GM23338 (cell line): Measurements from ENCODE around the gene ABHD18. TPM values are rescaled to one million over a fixed set of nuclear protein-coding genes. Genes with fewer than 3 reads are reported as not detected.

Source experiments
- ATAC-seq: fragments of 200-7000 bp; cut with Tn5 transposase; 3 replicates; pipeline ENCODE4 v1.9.1; 2020
- DNase-seq: peaks from one replicate; pipeline ENCODE4 v3.0.0-alpha.2; 2015; ENCODE audit warnings: low spot score
- H2AFZ ChIP-seq: fragments of 200-600 bp; sonication (generic); 2 replicates; pipeline ENCODE4 v1.8.0; 2016; ENCODE audit warnings: antibody characterized with exemption, mild to moderate bottlenecking, moderate library complexity
- H3F3A ChIP-seq: fragments of 200-600 bp; sonication (generic); replicated peaks from 2 replicates; pipeline ENCODE4 v1.8.0; 2017; ENCODE audit warnings: antibody characterized with exemption, mixed run types, low read depth
- H3K27ac ChIP-seq: fragments of 200-600 bp; sonication (generic); 2 replicates; pipeline ENCODE4 v1.6.1; 2016; ENCODE audit warnings: low read depth
- H3K27me3 ChIP-seq: fragments of 200-600 bp; sonication (generic); 2 replicates; pipeline ENCODE4 v1.8.0; 2016; ENCODE audit warnings: mild to moderate bottlenecking, mixed run types, moderate library complexity; ENCODE audit not compliant: insufficient read depth
- H3K36me3 ChIP-seq: fragments of 200-600 bp; sonication (generic); 2 replicates; pipeline ENCODE4 v1.8.0; 2016; ENCODE audit warnings: mild to moderate bottlenecking; ENCODE audit not compliant: insufficient read depth
- H3K4me1 ChIP-seq: fragments of 200-600 bp; sonication (generic); 2 replicates; pipeline ENCODE4 v1.8.0; 2016; ENCODE audit warnings: mild to moderate bottlenecking, moderate library complexity; ENCODE audit not compliant: insufficient read depth
- H3K4me2 ChIP-seq: fragments of 200-600 bp; sonication (generic); 2 replicates; pipeline ENCODE4 v1.7.1; 2017; ENCODE audit warnings: mixed run types
- H3K4me3 ChIP-seq: fragments of 200-600 bp; sonication (generic); 2 replicates; pipeline ENCODE4 v1.6.1; 2016; ENCODE audit warnings: mixed run types
- H3K79me2 ChIP-seq: fragments of 200-600 bp; sonication (generic); replicated peaks from 2 replicates; pipeline ENCODE4 v1.8.0; 2017; ENCODE audit warnings: mild to moderate bottlenecking; ENCODE audit not compliant: insufficient read depth
- H3K9me2 ChIP-seq: fragments of 200-600 bp; sonication (generic); 2 replicates; pipeline ENCODE4 v1.8.0; 2017; ENCODE audit not compliant: insufficient read depth
- H4K20me1 ChIP-seq: fragments of 200-600 bp; sonication (generic); replicated peaks from 2 replicates; pipeline ENCODE4 v1.8.0; 2017; ENCODE audit warnings: mild to moderate bottlenecking; ENCODE audit not compliant: insufficient read depth
- H3K27ac Mint-ChIP-seq: 2 replicates; pipeline ENCODE4 v1.8.0; 2020; ENCODE audit warnings: inconsistent platforms, mild to moderate bottlenecking, moderate library complexity, mixed read lengths
- H3K27me3 Mint-ChIP-seq: 3 replicates; pipeline ENCODE4 v1.8.0; 2022; ENCODE audit warnings: low read depth, mild to moderate bottlenecking, moderate library complexity, mixed read lengths, inconsistent platforms; ENCODE audit not compliant: insufficient read depth, poor library complexity
- H3K36me3 Mint-ChIP-seq: 3 replicates; pipeline ENCODE4 v1.8.0; 2021; ENCODE audit warnings: low read depth, mild to moderate bottlenecking, inconsistent platforms, moderate library complexity, mixed read lengths
- H3K4me1 Mint-ChIP-seq: 3 replicates; pipeline ENCODE4 v1.8.0; 2020; ENCODE audit warnings: mild to moderate bottlenecking, inconsistent platforms, mixed read lengths
- H3K4me3 Mint-ChIP-seq: 3 replicates; pipeline ENCODE4 v1.8.0; 2021; ENCODE audit warnings: moderate library complexity, mild to moderate bottlenecking, inconsistent platforms, mixed read lengths
- H3K9me3 Mint-ChIP-seq: 3 replicates; pipeline ENCODE4 v1.8.0; 2020; ENCODE audit warnings: moderate library complexity, mild to moderate bottlenecking, inconsistent platforms, mixed read lengths
- CREB1 ChIP-seq: fragments of 250-450 bp; sonication (Bioruptor Pico); IDR thresholded peaks from 2 replicates; pipeline ENCODE4 v1.5.0; 2020; ENCODE audit warnings: low read depth, mild to moderate bottlenecking, moderate library complexity
- CTCF ChIP-seq, 2 experiments: fragments of 200-600 bp in 1 of 2; sonication (generic) in 1 of 2; conservative IDR thresholded peaks; 2 replicates each; pipeline versions ENCODE4 v1.5.1 to v1.6.1; 2016 to 2017; ENCODE audit warnings: antibody characterized with exemption in 2 of 2, low read depth in 2 of 2, mild to moderate bottlenecking in 2 of 2, moderate library complexity in 1 of 2
- ETS1 ChIP-seq: IDR thresholded peaks from 2 replicates; pipeline ENCODE4 v1.6.1; 2016; ENCODE audit warnings: antibody characterized with exemption
- EZH2 ChIP-seq: fragments of 200-600 bp; sonication (generic); IDR thresholded peaks from one replicate; pipeline ENCODE4 v1.8.0; 2017; ENCODE audit warnings: antibody characterized with exemption, mild to moderate bottlenecking, low read depth; ENCODE audit not compliant: unreplicated experiment
- EZH2phosphoT487 ChIP-seq: fragments of 200-600 bp; sonication (generic); IDR thresholded peaks from one replicate; pipeline ENCODE4 v1.8.1; 2018; ENCODE audit warnings: antibody characterized with exemption; ENCODE audit not compliant: unreplicated experiment
- JUNB ChIP-seq: IDR thresholded peaks from one replicate; pipeline ENCODE4 v1.6.1; 2016; ENCODE audit warnings: antibody characterized with exemption; ENCODE audit not compliant: unreplicated experiment
- NANOG ChIP-seq: IDR thresholded peaks from 2 replicates; pipeline ENCODE4 v1.6.1; 2016; ENCODE audit warnings: antibody characterized with exemption, borderline replicate concordance
- POLR2AphosphoS5 ChIP-seq: IDR thresholded peaks from 2 replicates; pipeline ENCODE4 v1.6.1; 2016; ENCODE audit warnings: antibody characterized with exemption, low read depth
- STAT1 ChIP-seq: IDR thresholded peaks from one replicate; pipeline ENCODE4 v1.6.1; 2016; ENCODE audit warnings: antibody characterized with exemption; ENCODE audit not compliant: unreplicated experiment
- ZNF114 ChIP-seq: fragments of 250-450 bp; sonication (Bioruptor Pico); IDR thresholded peaks from 2 replicates; pipeline ENCODE4 v1.5.0; 2020; ENCODE audit warnings: mild to moderate bottlenecking, moderate library complexity
- ZNF331 ChIP-seq: fragments of 250-450 bp; sonication (Bioruptor Pico); IDR thresholded peaks from 2 replicates; pipeline ENCODE4 v1.5.0; 2020; ENCODE audit warnings: low read depth, mild to moderate bottlenecking, moderate library complexity
- polyA plus RNA-seq: library from polyadenylated mRNA; unstranded; fragments of >200 nt; fragmentation: Nextera tagmentation; extraction: Ambion mirVana; gene quantifications from 2 replicates; pipeline ENCODE4 v1.2.1, GENCODE V29; 2016
- total RNA-seq: library from RNA; depleted of rRNA; stranded (reverse); fragments of >200 nt; shearing (Covaris generic); gene quantifications from 2 replicates; pipeline ENCODE4 v1.2.3, GENCODE V29; 2014

Gene ABHD18
- total and polyA plus RNA-seq, 2 experiments from 2014 or later, result 7.2 to 18.6 TPM

- Mint-ChIP-seq H3K36me3 (peaks cover 4% of the 10 kb centered on the region; the same call in 2 of the 3 replicates), H3K27me3 (peaks cover 2% of the 10 kb centered on the region), H3K4me3 (no peak overlapping the region), H3K27ac (no peak overlapping the region), H3K9me3 (no peaks in the 10 kb centered on the region), H3K4me1 (no peaks in the 10 kb centered on the region)
- Histone ChIP-seq H3K79me2 (no peaks in the 10 kb centered on the region), H4K20me1 (no peaks in the 10 kb centered on the region; the same call in 1 of the 2 replicates), H3K4me2 (no peak overlapping the region), H3K27ac (no peak overlapping the region), H2AFZ (no peak overlapping the region), H3K9me2 (no peaks in the 10 kb centered on the region), H3K27me3 (no peaks in the 10 kb centered on the region), H3K4me3 (no peak overlapping the region), H3F3A (no peaks in the 10 kb centered on the region), H3K36me3 (peaks cover 4% of the 10 kb centered on the region; the same call in 1 of the 2 replicates), H3K4me1 (no peaks in the 10 kb centered on the region)
- peak in 1 of 2 experiments; percentile 34; a peak in 2 of 4 replicates for TF ChIP-seq CTCF (conservative IDR thresholded peaks at IDR 0.05; ENCODE audit: low read depth in 2 of 2)
- TF ChIP-seq POLR2AphosphoS5, result no peak
- ATAC-seq (no peak), DNase-seq (no peak)
These were observed 20.8 kb downstream of the ABHD18 start for GRCh38 chr4:127985989-127986388.

GRCh38 chr4:127988638-127989037 is 23.4 kb downstream of the ABHD18 start:
- H3K9me2 ChIP-seq, result no peaks in the 10 kb centered on the region
- no peaks in the 10 kb centered on the region for H3K4me1 ChIP-seq
- DNase-seq, result no peak
- H3K27ac Mint-ChIP-seq, result no peak overlapping the region
- H3K4me3 Mint-ChIP-seq, result no peak overlapping the region
- no peaks in the 10 kb centered on the region for H3F3A ChIP-seq
- no peak overlapping the region for H3K4me3 ChIP-seq
- H3K4me1 Mint-ChIP-seq, result no peaks in the 10 kb centered on the region
- ATAC-seq, result no peak
- H3K9me3 Mint-ChIP-seq, result no peaks in the 10 kb centered on the region; the same call in 2 of the 3 replicates
- no peaks in the 10 kb centered on the region; the same call in 1 of the 2 replicates for H4K20me1 ChIP-seq
- no peaks in the 10 kb centered on the region for H3K79me2 ChIP-seq
- H3K27me3 ChIP-seq, result no peaks in the 10 kb centered on the region
- H2AFZ ChIP-seq, result no peak overlapping the region
- H3K36me3 Mint-ChIP-seq, result peaks cover 4% of the 10 kb centered on the region; the same call in 2 of the 3 replicates
- H3K4me2 ChIP-seq, result no peak overlapping the region
- H3K36me3 ChIP-seq, result peaks cover 4% of the 10 kb centered on the region; the same call in 1 of the 2 replicates
- H3K27me3 Mint-ChIP-seq, result peaks cover 2% of the 10 kb centered on the region
- H3K27ac ChIP-seq, result no peak overlapping the region
- no peak for TF ChIP-seq ZNF331
- TF ChIP-seq EZH2, result no peak
- TF ChIP-seq NANOG, result no peak
- TF ChIP-seq CTCF (conservative IDR thresholded peaks at IDR 0.05; ENCODE audit: low read depth in 2 of 2), result no peak
- TF ChIP-seq JUNB, result no peak
- TF ChIP-seq STAT1, result no peak
- no peak for TF ChIP-seq EZH2phosphoT487
- no peak for TF ChIP-seq CREB1 (CRISPR knock-in tag)
- TF ChIP-seq POLR2AphosphoS5, result no peak
- TF ChIP-seq ZNF114 (CRISPR knock-in tag), result no peak
- TF ChIP-seq ETS1, result no peak
